Measurements from ENCODE around the gene CLIP2.
"Not testable (repeated sequence)": the region's sequence is repeated elsewhere in the genome, so short reads cannot be mapped to it uniquely, and the experiment has no call there.

CLIP2 gene

DNA sequence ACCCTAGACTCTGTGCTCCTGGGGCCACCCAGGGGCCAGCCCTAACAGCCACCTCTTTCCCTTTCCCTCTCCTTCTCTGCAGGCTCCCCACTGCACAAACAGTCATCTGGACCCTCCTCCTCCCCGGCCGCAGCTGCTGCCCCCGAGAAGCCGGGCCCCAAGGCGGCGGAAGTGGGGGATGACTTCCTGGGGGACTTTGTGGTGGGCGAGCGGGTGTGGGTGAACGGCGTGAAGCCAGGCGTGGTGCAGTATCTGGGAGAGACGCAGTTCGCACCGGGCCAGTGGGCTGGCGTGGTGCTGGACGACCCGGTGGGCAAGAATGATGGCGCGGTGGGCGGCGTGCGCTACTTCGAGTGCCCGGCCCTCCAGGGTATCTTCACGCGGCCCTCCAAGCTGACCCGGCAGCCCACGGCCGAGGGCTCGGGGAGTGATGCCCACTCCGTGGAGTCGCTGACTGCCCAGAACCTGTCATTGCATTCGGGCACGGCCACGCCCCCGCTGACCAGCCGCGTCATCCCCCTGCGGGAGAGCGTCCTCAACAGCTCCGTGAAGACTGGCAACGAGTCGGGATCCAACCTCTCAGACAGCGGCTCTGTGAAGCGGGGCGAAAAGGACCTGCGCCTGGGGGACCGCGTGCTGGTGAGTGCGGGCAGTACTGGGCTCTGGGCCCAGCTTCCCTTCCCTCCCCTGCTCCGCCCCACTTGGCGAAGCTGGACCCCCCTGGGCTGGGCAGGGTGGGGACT lies 49.3 kb downstream of the CLIP2 start:
- no peak for DNase-seq

DNA sequence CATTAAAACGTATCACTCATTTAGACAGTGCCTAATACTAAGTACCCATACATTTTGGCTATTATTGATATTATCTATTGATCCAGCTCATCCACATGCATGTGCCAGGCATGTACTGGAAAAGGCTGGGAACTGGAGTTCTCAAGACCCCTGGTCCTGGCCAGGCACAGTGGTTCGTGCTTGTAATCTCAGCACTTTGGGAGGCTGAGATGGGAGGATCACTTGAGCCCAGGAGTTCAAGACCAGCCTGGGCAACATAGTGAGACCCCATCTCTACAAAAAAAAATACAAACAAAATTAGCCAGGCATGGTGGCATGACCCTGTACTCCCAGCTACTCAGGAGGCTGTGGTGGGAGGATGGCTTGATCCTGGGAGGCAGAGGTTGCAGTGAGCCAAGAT lies 50.4 kb downstream of the CLIP2 start:
- DNase-seq: not testable (repeated sequence)

DNA sequence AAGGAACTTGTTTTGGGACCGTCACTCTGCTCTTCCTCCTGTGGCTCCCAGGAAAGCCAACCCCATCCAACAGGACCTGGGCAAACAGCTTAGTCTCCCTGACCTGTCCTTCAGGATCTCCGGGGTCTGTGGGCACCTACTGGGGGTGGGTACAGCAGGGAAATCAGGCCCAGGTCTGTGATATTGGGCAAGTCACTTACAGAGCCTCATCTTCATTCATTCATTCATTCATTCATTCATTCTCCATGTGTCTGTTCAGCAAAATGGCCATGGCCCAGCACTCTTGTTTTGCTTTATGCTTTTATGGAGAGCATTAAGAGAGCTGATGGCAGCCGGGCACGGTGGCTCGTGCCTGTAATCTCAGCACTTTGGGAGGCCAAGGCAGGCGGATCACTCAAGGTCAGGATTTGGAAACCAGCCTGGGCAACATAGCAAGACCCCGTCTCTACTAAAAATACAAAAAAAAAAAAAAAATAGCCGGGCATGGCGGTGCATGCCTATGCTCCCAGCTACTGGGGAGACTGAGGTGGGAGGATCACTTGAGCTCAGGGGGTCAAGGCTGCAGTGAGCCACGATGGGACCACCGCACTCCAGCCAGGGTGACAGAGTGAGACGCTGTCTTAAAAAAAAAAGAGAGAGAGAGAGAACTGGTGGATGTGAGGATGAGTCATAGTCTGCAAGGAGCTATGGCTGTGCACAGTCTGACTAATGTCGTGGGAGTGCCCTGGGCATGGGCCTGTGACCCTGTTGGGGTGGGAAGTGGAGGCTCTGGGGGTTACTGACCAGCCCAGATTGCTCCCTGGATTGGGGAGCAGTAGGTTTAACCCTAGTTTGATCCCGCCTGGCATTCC lies 54.3 kb downstream of the CLIP2 start:
- DNase-seq: no peak

DNA sequence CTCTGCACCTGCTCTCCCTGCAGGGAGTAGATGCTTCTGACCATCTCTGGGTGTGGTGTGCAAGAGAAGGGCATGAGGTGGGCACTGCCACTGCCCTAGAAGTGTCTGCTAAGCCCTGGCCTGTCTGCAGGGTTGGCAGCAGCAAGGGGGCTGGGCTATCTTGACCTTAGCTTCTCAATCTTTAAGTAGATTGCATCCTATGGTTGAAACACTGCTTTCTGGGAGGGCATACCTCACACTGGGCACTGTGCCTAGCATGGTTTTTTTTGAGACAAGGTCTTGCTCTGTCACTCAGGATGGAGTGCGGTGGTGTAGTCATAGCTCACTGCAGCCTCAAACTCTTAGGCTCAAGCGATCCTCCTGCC lies 54.9 kb downstream of the CLIP2 start:
- DNase-seq: no peak

DNA sequence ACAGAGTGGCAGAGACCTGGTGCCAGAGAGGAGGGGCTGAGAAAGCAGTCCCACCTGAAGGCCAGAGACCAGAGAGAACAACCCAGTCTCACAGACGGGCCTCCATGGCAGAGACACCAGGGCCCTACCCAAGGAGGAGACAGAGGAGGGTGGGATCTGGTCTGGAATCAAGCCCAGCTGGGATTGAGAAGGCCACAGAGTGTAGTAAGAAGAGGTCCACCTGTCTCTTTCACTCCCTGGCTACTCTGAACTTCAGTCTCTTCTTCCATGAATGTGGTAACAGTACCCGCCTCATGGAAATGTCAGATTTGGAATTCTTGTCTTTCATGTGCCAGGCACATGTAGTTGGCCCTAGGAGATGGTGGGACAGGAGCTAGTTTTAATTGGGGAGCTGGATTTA lies 55.6 kb downstream of the CLIP2 start:
- no peak for DNase-seq

DNA sequence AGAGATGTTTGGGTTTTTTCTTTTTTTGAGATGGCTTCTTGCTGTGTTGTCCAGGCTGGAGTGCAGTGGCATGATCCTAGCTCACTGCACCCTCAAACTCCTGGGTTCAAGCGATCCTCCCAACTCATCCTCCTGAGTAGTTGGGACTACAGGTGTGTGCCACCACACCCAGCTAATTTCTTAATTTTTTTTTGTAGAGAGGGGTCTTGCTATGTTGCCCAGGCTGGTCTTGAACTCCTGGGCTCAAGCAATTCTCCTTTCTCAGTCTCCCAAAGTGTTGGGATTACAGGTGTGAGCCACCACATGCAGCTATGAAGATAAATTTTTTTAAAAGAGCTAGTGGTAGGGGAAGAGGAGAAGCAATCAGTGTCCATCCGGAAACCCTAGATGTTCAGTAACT lies 56.8 kb downstream of the CLIP2 start:
- no peak for DNase-seq

DNA sequence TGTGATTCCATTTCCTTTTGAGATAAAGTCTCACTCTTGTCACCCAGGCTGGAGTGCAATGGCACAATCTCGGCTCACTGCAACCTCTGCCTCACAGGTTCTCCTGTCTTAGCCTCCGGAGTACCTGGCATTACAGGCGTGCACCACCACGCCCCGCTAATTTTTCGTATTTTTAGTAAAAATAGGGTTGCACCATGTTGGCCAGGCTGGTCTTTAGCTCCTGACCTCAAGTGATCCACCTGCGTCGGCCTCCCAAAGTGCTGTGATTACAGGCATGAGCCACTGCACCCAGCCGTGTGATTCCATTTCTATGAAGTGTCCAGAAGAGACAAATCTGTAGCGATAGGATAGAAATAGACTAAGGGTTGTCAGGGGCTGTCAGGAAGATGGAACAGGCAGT lies 60.4 kb downstream of the CLIP2 start:
- DNase-seq: no peak

DNA sequence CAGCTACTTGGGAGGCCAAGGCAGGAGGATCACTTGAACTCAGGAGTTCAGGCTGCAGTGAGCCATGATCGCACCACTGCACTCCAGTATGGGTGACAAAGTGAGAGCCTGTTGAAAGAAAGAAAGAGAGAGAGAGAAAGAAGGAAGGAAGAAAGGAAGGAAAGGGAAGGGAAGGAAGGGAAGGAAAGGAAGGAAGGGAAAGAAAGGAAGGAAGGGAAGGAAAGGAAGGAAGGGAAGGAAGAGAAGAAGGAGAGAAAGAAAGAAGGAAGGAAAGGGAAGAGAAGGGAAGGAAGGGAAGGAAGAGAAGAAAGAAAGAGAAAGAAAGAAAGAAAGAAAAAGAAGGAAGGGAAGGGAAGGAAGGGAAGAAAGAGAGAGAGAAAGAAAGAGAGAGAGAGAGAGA lies 61.5 kb downstream of the CLIP2 start:
- no peak for DNase-seq

DNA sequence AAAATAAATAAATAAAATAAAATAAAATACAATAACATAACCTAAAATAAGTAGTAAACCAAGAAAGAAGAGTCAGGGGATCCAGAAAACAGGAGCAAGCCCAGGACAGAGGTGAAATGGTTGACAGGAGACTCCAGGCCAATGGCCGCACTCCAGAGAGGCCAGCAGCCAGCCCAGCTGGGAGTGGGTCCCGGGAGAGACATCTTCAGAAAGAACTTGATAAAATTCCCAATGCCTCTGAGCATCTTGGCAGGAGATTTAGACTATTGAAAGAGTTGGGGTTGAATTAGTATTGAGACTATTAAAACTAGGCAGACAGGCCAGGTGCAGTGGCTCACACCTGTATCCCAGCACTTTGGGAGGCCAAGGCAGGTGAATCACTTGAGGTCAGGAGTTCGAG lies 62.6 kb downstream of the CLIP2 start:
- DNase-seq: no peak

DNA sequence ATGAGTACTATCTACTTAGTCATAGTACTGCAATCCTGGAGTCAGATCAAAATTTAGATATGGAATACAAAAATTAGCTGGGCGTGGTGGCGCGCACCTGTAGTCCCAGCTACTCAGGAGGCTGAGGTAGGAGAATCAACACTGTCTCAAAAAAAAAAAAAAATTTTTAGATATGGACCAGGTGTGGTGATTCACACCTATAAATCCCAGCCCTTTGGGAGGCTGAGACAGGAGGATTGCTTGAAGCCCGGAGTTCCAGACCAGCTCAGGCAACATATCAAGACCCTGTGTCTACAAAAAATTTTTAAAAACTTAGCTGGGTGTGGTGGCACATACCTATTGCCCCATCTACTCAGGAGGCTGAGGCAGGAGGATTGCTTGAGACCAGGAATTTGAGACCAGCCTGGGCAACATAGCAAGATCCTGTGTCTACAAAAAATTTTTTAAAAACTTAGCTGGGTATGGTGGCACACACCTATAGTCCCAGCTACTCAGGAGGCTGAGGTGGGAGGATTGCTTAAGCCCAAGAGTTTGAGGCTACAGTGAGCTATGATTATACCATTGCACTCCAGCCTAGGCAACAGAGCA lies 63.4 kb downstream of the CLIP2 start:
- not testable (repeated sequence) for DNase-seq

DNA sequence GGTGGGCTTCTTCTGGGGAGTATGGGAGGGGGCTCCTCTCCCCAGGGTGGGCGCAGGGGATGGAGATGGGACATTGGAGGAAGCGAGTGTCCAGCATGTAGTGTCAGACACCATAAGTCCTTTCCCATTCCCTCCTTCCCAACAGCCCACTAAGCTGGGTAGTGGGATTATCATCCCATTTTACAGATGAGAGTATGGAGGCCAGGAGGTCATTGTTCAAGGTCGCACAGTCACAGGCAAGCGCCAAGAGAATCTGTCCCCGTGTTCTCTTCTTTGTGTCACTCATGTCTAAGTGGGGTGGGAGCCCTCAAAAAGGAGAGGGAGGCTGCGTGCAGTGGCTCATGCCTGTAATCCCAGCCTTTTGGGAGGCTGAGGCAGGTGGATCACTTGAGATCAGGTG lies 64.8 kb downstream of the CLIP2 start:
- no peak for DNase-seq

DNA sequence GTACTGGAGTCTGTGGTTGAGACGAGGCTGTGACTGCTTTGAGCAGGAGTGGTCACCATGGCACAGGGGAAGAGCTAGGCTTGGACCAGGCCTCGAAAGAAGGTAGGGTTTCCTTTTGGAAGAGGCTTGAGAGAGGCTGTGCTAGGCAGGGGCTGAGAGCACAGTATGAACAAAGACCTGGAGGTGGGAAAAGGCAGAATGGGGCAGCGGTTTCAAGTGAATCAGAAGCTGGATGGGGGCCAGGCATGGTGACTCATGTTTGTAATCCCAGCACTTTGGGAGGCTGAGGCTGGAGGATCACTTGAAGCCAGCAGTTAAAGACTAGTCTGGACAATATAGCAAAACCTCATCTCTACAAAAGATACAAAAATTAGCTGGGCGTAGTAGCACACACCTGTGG lies 65.9 kb downstream of the CLIP2 start:
- no peak for DNase-seq

DNA sequence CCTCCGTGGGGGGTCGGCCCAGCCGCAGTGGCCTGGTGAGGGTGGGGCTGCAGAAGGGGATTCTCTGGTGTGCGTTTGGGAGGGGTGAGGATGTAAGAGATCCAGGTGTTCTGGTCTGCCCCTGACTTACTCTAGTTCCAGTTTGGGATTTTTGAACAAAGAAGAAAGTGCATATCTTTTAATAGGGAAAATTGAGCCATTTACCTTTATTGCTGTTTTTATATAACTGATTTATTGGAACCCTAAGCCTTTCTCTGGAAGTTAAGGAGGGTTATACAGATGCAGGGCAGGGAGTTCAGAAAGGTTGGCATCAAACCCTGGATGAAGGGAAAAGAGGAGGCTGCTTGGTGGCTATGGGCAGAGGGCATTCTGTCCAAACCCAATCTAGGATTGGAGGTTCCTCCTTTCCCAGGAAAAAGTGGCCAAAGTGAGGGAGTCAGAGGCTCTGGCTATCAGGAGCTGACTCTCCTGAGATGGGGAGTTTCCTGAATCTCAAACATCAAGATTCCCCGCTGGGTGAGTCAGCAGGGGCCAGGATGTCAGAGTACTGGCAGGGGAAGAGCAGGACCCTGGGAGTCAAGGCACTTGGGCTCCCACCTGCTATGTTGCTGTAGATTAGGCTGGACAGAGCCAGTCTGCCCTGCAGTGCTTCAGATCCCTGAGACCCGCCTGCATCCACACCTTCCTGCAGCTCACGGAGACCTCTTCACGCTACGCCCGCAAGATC lies 67.5 kb downstream of the CLIP2 start:
- no peak for DNase-seq

DNA sequence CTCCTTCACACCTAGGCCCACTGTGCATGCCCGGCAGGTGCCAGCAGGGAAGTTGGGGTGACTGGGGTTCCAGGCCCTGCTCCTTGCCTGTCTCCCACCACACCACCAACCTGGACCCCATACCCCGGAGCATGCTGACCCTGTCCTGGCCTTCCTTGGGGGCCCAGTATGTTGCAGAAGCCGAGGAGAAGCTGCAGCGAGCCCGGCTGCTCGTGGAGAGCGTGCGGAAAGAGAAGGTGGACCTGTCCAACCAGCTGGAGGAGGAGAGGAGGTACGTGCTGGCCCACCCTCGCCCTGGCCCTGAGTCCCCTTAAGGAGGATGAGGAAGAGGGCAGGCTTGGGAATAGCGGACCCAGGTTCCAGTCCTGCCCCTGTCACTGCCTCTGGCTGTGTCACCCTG lies 70.8 kb downstream of the CLIP2 start:
- no peak for DNase-seq

DNA sequence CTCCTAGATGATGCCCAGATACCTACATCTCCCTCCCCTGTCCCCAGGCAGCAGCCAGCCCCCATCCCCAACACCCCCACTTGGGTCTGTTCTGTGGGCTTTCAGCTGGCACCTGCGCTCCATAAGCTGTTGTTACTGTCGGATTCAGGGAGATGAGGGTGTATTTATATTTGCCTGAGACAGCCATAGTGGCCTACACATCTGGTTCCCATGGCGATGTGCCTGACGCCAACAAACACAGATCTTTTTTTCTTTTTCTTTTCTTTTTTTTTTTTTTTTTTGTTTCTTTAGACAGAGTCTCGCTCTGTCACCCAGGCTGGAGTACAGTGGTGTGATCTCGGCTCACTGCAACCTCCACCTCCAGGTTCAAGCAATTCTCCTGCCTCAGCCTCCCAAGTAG lies 73.1 kb downstream of the CLIP2 start:
- DNase-seq: no peak

DNA sequence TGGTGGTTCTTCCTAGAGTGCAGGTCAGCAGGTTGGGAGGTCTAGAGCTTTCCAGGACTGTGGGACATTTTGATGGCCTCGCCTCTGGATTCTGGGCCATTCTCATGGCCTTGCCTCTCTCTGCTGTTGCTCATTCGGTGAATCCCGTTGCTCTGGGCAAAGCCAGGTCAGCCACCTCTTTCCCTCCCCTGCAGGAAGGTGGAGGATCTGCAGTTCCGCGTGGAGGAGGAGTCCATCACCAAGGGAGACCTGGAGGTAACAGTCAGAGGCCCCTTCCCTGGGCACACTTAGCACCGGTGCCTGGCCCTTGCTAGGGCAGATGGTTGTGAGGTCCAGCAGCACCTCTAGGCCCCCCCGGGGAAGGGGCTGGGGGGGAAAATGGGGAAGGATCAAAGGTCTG lies 74.9 kb downstream of the CLIP2 start:
- DNase-seq: no peak

DNA sequence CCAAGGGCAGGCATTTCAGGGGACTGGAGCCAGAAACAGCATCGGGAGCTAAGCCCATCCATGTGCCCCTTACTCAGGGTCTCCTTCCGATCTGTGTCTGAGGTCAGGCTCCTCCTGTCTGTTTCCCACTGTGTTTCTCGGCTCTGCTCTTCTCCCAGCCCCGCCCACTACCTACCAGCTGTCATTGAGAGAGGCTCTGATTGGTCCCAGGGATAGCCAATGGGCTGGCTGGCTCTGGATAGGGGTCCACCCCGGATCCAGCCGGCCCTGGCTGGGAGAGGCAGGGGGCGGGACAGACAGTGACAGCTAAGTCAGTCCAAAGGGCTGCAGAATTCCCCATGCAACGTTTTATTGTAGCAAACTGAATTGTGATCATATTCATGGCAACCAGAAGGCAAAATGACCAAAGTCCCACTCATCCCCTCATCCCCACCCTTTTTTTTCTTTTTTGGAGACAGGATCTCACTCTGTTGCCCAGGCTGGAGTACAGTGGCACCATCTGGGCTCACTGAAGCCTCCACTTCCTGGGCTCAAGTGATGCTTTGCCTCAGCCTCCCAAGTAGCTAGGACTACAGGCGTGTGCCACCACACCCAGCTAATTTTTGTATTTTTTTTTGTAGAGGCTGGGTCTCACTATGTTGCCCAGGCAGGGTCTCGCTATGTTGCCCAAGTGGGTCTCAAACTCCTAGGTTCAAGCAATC lies 76.3 kb downstream of the CLIP2 start:
- DNase-seq: no peak

DNA sequence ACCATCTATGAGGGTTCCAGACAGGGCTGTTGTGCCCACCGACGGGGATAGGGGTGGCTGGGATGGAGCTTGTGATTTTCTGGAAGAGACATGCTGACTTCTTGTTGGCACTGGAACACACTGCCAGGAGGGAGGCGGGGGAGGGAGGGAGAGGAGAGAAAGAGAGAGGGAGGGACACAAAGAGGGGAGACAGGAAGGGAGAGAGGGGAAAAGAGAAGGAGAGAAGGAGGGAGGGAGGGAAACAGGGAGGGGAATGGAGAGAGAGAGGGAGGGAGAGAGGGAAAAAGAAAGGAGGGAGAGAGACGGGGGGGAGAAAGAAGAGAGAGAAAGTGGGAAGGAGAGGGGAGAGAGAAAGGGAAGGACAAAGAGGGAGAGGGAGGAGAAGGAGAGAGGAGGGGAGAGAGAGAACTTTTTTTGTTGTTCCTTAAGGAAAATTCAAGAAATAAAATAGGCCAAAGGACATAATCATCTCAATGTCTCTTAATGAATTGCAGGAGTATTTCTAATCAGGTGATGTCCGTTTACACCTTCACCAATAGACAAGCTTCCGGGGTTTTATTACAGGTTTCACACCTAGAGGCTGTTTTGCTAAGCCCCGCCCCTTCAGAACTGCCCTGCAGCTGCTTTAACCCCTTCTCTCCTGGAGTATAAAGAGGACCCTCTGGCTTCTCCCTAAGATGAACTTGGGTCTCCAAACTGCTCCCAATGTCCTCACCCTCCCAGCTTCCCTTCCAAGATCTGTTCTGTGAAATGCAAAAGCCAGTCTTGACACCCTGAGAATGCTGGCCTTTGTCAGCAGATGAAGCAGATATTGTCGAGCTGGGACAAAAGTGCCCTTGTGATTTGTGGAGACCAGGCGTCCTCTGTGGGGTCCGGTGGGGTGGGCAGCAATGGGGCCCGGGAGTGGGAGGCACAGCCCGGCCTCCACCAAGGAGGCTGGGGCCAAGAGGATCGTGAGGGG lies 82.5 kb downstream of the CLIP2 start:
- DNase-seq: no peak

DNA sequence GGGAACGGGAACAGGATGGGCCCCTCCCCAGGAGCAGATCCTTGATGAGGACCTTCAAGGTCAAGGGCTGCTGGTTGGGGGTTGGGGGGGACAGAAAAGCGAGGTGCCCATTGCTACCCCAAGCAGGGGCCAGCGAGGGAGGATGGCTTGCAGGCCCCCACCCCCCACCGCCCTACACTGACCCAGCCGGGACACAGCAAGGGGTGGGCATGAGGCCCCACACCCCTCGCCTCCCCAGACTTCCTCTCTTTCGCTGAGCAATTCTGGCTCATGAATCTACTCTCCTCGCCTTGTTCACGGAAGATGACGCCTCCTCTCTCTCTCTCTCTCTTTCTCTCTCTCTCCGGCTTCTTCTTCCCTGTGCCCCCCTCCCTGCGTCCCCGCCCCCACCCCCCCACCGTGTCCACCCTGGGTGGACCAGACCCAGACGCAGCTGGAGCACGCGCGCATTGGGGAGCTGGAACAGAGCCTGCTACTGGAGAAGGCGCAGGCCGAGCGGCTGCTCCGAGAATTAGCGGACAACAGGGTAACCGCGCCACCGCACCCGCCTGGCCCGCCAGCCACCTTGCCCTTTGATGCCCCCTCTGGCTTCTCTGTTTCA lies 83.4 kb downstream of the CLIP2 start:
- DNase-seq: no peak

DNA sequence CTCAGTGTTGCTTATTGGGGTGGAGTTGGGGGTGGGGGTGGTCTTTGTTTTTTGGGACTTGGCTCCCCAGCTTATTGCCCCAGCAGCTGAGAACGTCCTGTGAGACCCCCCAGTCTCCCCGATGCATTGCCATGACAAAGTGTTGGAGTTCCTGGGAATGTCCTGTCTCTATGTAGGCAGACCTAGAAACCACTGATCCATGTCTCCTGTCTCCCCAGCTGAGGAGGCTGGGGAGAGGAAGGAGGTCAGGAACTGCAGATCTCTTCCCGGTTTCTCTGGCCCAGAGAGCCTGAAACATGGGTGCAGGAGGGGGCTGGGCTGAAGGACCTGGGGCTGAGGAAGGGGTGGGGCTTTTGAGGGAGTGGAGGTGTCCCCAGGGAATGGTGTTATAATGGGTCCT lies 84.3 kb downstream of the CLIP2 start:
- no peak for DNase-seq

DNA sequence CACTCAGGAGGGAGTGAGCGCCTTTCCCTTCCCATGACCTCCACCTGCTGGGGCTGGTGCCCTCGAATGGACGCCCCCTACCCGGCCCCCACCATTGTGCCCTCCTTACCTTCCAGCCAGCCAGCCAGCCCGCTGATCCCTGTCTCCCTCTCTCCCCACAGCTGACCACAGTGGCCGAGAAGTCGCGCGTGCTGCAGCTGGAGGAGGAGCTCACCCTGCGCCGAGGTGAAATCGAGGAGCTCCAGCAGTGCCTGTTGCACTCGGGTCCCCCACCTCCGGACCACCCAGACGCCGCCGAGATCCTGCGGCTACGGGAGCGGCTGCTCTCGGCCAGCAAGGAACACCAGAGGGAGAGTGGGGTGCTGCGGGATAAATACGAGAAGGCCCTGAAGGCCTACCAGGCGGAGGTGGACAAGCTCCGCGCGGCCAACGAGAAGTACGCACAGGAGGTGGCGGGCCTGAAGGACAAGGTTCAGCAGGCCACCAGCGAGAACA lies 86.6 kb downstream of the CLIP2 start:
- DNase-seq: no peak

Data from T-helper 9 cell (primary cell).